NCI-H1436 treated with DMSO at 0.1 percent for 48 hours (cell line): ENCODE measurements around the gene SLC31A1.
"Not testable (repeated sequence)": the region's sequence is repeated elsewhere in the genome, so short reads cannot be mapped to it uniquely, and the experiment has no call there.

Experiments
- DNase-seq: peaks from one replicate; lab custom pipeline; 2025; lab: John Stamatoyannopoulos, UW

SLC31A1 gene

DNA sequence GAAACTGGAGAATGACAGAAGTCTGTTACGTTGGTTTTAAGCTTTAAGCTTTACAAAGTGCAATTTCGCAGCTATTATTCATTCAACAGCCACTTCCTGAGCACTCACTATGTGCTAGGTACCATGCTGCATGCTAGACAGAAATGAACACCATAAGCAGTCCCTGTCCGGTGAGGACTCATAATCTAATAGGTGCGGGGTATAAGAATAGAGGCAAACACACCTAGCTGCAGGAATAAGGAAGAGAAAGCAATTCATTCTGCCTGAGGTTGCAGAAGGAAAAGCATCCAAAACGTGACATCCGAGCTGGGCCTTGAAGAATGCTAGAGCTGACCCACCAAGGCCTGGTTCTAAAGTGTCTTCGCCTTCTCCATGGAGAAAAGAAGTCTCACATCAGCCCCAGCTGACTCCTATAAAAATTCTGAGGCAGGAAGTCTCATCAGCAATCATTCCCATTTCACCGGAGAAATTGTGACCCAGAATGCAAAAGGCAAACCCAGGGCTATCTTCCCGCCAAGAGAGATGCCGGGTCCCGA is 809 bp upstream of the SLC31A1 start:
- no peak for DNase-seq

DNA sequence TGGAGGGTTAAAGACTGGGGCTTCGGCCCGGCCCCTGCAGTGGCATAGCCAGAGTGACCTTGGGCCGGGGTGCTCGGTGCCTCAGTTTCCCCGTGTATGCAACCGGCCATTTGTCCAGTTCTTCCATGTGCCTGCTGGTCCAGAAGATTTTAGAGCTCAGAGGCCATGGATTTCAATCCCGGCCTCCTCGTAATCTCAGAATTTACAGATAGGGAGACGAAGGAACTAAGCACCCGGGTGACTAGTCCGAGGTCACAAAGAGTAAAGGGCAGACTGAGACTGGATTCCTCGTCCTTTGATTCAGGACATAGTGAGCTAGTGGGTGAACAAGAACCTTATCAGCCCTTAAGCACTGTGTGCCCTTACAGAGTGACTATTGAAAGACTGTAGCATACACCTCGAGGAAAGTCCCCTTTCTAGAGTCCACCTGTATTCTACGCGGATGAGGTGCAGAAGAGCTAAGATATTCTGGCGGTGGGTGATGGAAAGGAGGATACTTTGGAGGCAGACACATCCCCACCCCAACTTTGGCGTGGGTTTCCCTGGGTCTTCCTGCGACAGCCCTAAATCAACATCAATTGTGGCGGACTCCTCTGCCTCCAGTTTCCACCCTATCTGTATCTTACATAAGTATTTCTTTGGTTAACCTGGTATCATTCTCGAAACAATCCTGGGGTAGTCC is 597 bp downstream of the SLC31A1 start:
- DNase-seq = no peak

DNA sequence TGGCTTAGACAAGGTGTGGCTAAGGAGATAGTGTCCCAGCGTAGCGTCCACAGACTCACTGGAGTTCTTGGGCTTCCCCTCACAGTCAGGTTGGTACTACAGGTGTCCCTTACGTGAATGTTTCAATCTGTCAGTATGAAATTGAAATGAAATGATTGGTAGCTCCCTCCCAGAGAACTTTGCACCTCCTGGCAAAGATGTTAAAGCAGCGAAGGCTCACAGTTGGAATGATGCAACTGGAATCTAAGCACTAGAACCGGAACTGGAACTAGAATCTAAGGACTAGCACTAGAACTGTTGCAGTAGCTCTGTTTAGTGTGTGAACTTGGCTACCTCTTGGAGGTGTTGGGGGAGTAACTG is 1.1 kb downstream of the SLC31A1 start:
- DNase-seq = no peak

DNA sequence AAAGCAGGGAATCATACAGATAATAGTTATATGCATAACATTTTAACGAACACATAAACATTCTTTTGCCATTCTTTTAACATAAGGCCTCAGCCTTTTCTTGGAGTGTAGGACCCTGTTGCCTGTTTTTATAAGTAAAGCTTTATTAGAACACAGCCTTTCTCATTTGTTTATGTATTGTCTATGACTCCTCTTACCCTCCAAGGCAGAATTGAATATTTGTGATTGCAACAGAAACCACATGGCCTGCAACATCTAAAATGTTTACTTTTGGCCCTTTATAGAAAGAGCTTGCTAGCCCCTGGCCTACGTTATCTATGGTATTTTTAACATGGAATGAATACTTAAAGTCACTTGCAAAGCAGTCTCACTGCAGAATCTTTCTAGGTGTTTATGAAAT is 2.6 kb downstream of the SLC31A1 start:
- no peak for DNase-seq

DNA sequence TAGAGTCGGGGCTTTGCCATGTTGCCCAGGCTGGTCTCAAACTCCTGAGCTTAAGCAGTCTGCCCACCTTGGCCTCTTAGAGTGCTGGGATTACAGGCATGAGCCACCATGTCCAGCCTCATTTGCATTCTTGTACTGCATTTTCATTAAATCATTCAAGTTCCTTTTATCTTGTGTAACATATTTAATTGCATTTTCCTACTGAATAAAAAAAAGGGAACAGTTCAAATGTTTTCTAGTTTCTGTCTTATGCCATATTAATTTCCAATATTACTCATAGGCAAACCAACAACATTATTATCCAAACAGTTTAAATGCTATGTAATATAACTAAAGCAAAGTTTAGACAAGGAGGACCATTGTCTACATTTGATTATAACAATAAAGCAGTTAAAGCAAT is 6.1 kb downstream of the SLC31A1 start:
- no peak for DNase-seq

DNA sequence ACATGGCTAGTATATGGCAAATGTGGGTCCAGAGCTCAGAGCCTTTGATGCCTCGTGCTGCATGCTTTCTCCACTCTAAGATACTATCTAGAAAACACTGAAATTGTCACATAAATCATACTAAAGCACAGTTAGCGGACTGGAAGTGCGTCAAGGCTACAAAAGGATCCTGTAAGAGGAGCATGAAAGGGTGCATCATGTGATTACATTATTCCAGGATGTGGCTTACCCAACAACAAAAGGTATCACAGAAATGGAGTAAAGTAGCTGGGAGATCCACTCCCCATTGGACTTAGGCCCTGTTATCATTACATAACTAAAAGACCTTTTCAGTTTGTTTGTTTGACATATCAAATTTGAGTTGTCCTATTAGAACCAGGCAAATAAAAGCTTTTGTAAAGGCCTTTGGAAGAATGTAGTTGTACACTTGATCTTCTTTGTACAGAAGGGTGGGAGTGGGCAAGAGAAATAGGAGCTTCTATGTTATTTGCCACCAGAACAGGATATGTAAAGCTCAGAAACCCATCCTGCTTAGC is 6.9 kb downstream of the SLC31A1 start:
- no peak for DNase-seq

DNA sequence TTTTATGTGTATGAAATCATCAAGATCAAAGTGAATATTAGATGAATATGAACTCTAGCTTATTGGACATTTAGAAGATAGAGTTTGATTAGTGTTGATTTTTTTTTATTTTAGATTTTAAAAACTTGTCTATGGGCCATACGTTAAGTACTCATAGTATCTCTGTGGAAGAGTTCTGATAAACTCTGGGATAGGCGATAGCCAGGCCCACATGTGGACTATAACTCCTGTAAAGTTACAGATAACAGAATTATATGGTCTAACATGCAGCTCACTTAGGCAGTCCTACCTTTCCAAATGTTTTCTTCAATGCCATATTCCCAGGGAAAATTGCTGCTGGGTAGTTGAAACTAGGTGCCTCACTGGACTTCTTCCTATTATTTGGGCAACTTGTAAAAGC is 10.4 kb downstream of the SLC31A1 start:
- DNase-seq = no peak

DNA sequence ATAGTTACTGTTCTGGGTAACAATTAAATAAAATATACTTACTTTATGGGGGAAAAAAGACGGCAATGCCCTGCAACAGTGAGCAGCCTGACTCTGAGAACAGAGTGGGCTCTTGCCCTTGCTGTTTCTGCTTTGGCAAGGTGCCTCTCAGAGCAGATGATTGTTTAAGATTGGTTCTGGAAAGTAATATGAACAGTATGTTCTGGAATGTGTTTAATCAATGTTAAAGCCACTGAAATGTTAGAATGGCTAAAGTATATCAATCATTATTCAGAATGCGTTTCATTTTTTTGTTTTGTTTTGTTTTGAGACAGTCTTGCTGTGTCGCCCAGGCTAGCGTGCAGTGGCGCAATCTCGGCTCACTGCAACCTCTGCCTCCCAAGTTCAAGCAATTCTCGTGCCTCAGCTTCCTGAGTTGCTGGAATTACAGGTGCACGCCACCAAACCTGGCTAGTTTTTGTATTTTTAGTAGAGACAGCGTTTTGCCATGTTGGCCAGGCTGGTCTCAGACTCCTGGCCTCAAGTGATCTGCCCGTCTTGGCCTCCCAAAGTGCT is 14.4 kb downstream of the SLC31A1 start:
- not testable (repeated sequence) for DNase-seq

DNA sequence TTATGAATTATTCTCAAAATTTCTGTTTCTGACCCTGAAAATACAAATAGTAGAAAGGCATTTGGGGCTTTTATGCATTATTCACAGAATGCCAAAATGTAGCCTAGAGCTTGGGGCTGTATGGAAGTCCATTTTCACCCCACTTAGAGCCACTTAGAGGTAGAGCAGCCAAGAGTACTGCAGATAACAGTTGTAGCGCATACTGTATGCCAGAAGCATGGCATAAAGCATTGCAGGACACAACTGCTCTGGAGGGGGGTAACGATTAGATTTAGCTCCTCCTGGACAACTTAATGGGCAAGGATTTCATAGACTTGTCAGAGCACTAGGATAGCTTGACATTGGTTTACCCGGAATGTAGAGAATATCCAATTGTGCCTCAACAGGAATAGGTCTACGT is 15.7 kb downstream of the SLC31A1 start:
- no peak for DNase-seq

DNA sequence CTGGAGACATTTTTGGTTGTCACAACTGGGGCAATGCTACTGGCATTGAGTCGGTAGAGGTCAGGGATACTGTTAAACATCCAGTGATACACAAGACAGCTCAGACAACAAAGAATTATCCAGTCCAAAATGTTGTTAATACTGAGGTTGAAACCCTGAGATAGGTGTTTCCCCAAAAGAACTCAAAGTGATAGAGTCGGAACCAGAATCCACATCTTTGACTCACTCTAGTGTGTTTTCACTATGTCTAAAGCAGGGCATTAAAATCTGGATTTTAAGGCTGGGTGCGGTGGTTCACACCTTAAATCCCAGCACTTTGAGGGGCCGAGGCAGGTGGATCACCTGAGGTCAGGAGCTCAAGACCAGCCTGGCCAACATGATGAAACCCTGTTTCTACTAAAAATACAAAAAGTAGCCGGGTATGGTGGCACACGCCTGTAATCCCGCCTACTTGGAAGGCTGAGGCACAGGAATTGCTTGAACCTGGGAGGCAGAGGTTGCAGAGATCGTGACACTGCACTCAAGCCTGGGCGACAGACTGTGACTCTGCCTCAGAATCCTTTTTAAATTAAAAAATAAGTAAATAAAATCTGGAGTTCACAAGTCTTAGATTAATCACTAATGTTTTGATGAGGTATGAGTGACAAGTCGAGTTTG is 17.0 kb downstream of the SLC31A1 start:
- DNase-seq = no peak

DNA sequence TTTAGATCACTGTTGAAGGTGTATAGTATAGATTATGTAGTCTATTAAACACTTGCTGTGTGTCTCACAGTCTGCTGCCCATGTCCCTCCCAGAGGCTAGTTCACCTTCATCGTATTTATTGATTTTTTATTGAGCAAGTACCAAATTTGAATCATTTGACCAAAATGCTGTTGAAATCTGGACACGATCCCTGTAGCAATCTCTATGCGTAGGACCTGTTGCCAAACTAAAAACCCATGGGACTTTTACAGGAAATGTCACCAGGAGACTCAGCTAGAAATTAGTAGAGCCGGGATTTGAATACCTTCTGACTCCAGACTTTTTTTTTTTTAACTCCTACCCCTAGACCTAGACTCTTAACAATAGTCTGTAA is 17.5 kb downstream of the SLC31A1 start:
- no peak for DNase-seq

DNA sequence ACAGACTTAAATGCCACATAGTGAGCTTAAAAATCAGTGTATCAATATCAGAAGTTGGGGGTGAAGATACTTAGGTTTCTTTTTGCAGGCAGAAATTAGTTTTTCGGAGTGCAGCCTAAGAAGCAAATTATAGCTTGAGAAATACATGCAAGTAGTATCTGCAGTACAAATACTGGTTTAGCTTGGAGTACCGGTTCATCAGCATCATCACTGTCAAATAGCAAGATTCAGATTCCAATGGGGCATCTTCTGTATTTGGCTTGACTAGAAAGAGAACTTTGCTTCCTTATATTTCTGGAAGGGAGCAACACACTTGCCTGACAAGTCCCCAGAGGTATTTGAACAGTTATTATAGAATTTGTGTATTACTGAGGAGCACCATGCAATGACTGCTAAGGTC is 19.8 kb downstream of the SLC31A1 start:
- DNase-seq = no peak

DNA sequence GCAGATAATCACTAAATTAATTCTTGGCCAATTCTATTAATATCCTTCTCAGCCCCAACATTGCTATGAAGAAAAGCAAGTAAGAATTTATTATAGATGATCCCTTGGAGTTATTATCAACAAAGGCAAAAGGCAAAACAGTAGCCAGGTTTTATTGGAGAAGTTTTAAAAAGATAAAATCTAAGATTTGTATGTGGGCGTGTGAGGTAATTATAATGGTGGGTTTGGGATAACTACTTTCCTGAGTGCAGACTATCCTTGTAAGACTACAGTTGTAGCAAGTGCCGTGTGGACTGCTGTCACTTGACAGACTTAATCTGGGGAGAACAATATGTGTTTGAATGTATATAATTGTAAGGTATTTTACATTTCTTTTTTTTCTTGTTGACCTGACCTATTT is 23.2 kb downstream of the SLC31A1 start:
- no peak for DNase-seq

DNA sequence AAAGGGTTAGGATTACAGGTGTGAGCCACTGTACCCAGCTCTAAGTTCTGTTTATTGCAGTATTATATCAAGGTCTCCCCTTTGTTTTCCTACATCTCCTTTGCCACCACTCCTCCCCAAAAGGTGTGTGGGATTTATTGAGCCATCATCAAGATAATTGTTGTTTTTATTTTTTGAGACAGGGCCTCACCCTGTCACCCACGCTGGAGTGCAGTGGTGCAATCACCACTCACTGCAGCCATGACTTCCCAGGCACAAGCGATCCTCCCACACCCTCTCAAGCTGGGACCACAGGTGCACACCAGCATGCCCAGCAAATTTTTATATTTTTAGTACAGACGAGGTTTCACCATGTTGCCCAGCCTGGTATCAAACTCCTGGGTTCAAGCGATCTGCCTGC is 24.6 kb downstream of the SLC31A1 start:
- no peak for DNase-seq

DNA sequence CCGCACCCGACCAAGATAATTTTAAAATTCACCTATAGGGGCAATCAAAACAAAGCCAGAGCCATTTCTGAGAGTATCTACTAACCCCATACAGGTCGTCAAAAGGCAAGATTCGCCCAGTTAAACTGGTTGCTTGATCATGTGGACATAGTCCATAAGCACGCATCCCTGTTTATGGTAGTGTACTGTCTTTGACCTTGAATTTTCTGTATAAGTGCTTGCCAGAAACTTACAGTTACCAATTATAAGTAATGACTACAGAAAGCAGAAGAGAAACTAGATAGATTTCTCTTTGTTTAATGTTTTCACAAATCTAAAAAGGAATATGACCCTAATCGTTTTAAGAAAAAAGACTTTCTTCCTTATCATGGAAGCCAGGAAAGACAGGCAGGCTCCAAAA is 25.6 kb downstream of the SLC31A1 start:
- no peak for DNase-seq

DNA sequence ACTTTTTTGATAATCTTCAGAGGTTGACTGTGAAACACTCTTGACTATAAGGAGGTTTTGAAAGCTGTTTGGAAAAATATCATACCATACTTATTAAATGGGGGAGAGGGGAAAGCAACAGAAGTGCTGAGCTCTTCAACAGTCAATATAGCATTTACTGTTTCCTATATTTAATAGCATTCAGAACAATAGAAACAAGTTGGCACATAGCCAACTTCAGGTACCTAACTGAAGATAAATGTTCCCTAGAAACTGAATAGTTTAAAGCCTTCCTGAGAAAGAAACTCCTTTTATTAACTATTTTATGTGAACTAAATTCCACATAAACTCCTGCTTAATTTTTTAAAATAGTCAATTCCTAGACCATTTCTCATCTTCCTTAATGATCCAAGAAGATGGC is 26.3 kb downstream of the SLC31A1 start:
- no peak for DNase-seq

DNA sequence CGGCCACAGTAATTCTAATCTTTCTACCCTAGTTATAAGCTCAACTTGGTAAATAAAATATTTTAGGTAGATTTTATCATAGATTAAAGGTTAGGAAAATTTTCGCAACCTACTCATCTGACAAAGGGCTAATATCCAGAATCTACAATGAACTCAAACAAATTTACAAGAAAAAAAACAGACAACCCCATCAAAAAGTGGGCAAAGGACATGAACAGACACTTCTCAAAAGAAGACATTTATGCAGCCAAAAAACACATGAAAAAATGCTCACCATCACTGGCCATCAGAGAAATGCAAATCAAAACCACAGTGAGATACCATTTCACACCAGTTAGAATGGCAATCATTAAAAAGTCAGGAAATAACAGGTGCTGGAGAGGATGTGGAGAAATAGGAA is 28.3 kb downstream of the SLC31A1 start:
- DNase-seq = not testable (repeated sequence)

DNA sequence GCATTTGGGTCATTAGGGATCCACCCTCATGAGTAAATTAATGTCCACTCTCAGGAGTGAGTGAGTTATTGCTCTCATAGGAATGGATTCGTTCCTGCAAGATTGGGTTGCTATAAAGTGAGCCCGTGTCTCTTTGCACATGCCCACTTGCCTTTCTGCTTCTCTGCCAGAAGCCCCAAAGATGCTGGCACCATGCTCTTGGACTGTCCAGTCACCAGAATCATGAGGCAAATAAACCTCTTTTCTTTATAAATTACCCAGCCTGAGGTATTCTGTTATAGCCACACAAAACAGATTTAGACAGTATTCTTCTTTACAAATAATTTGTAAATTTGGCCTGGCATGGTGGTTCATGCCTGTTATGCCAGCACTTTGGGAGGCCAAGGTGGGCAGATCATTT is 29.5 kb downstream of the SLC31A1 start:
- DNase-seq = no peak

DNA sequence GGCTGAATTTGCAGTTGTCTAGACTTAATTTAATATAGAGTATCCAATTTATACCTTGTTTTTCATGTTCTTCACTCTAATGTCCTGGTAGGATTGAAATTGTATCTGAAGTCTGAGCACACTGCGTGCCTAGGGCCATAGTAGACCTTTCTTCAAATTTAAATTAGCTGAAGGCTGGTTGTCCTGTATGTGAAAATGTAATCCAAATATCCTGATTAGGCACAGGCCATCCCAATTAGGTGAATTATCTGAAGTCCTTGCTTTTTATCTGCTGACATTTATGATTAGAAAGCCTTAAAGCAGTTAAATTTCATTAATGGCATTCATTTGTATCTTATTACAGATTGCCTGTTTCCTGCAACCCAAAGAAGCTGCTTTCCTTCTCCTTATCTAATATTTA is 33.6 kb downstream of the SLC31A1 start:
- DNase-seq = no peak

DNA sequence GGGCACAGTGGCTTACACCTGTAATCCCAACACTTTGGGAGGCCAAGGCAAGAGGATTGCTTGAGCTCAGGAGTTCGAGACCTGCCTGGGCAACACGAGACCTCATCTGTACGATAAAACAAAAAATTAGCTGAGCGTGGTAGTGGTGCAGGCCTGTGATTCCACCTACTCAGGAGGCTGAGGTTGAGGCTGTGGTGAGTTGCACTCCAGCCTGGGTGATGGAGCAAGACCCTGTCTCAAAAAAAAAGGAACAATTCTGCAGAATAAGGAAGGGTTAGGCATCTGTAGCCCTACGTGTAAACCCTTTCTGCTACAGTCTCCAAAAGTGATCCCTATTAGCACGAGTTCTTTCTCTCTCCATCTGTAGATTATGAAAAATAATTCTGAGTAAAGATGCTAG is 34.1 kb downstream of the SLC31A1 start:
- no peak for DNase-seq

DNA sequence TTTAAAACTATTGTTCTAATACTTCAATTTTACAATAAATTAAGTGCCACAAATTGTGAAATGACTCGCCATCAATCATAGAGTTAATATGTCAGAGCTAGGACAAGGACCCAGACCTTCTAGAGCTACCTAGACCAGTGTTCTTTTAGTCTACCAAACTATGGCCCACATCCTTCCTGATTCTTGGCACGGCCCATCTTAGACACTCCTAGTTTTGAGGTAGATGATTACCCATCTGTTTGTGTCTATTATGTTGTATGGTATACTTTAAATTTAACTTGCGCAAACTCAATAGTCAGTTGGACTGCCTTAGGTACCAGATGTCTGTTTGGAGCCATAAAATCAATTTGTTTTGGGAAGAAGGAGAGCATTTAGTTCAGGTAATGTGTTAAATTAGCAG is 36.5 kb downstream of the SLC31A1 start:
- DNase-seq = no peak

DNA sequence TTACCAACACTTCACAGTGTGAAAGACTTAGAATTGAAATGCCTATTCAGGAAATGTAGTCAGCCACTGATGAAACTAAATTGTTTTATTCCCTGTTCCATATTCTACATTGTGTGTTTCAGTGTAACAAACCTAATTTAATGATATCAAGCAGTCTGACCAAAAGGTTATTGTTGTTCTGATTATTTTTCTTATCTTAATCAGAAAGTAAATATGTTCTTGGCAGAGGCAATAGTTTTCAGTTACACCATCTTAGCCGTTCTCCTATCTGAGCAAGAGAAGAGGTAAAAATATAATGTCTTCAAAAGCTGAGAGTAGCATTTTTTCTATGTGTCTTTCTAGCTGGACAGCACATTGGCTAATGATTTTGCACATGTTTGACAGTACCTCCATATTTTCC is 36.9 kb downstream of the SLC31A1 start:
- DNase-seq = no peak

DNA sequence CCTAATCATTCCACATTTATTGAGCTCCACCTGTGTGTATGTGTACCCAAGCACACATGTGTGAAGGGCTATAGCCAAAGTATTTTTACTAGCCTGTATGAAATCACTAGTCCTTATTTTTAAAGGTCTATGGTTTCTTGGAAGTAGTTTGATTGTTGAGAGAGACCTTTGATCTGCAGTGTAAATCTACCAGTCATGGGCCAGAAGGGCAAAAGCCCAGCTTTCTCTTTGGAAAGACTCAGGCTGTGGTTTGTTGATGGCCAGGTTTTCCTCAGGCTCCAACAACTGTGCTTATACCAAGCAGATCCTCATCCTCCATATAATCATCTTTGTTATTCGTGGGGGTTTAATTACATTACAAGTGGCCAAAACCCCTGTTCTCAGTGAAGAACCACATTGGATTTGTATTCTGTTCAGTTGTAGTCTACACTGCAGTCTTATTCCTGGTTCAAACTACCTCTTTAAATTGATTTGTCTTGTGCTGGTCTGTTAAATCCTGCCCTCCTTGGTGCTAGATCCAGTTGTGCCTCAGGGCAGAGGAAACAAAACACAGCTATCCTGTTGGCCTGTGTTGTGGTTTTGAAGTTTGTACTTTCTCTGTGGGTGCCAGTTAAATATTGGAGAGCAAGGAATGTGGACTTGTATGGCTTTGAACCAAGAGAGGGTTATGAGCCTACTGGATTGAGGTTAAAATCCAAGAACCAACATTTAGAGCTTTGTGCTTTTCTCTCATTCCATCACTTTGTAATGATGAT is 40.8 kb downstream of the SLC31A1 start:
- DNase-seq = no peak
